Glutamatergic neuron (in vitro differentiated cells): ENCODE data around the gene PLD1. TPM values are rescaled to one million over a fixed set of nuclear protein-coding genes. Genes with fewer than 3 reads are reported as not detected.
"Not testable (repeated sequence)": the region's sequence is repeated elsewhere in the genome, so short reads cannot be mapped to it uniquely, and the experiment has no call there.

ENCODE experiments used
- DNase-seq: peaks from one replicate; pipeline ENCODE4 v3.0.0; 2022
- H3K27ac Mint-ChIP-seq: one replicate; pipeline ENCODE4 v1.8.0; 2020; ENCODE audit warnings: mild to moderate bottlenecking, mixed read lengths, inconsistent platforms; ENCODE audit not compliant: unreplicated experiment
- H3K27me3 Mint-ChIP-seq: one replicate; pipeline ENCODE4 v1.8.0; 2020; ENCODE audit warnings: mild to moderate bottlenecking, moderate library complexity, mixed read lengths, inconsistent platforms; ENCODE audit not compliant: unreplicated experiment
- H3K36me3 Mint-ChIP-seq: one replicate; pipeline ENCODE4 v1.8.0; 2020; ENCODE audit warnings: mild to moderate bottlenecking, mixed read lengths, inconsistent platforms; ENCODE audit not compliant: unreplicated experiment
- H3K4me1 Mint-ChIP-seq: one replicate; pipeline ENCODE4 v1.8.0; 2020; ENCODE audit warnings: mild to moderate bottlenecking, low read depth, mixed read lengths, inconsistent platforms; ENCODE audit not compliant: unreplicated experiment
- H3K4me3 Mint-ChIP-seq: one replicate; pipeline ENCODE4 v1.8.0; 2020; ENCODE audit warnings: mild to moderate bottlenecking, mixed read lengths, inconsistent platforms; ENCODE audit not compliant: unreplicated experiment
- H3K9me3 Mint-ChIP-seq: one replicate; pipeline ENCODE4 v1.8.0; 2020; ENCODE audit warnings: mild to moderate bottlenecking, moderate library complexity, mixed read lengths, inconsistent platforms; ENCODE audit not compliant: unreplicated experiment
- total RNA-seq: library from RNA; stranded (reverse); fragmentation: NEBNext Ultra II Directional; extraction: Animal tissue kit (Norgen Biotek cat#: 25700); gene quantifications from one replicate; pipeline ENCODE4 v1.2.1, GENCODE V29; 2021; ENCODE audit not compliant: unreplicated experiment
- TF ChIP-seq, protein P1 (sequence below): fragments of 200-600 bp; sonication (generic); IDR thresholded peaks from one replicate; pipeline ENCODE4 v1.5.0; 2021; ENCODE audit not compliant: partially characterized antibody, unreplicated experiment

The PLD1 gene
- total RNA-seq, 1 donor from 2014 or later, result 0.61 TPM

DNA sequence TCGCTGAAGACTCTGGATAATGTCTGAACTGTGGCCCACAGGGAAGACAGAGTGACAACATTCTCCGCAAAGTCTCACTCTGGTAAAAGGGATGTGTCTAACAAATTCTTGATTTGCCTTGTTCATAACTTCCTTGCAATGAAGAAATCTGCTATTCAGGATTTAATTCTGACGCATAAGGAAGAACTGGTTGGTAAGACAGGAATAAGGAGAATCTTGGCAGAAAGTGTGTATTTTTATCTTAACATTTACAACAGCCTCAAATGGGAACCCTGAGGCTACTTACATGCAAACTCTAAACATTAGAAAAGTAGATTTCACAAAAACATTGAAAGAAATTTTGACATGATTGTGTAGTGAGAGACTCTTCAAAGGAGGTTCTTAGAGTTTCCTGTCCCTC is 10.8 kb upstream of the PLD1 start:
- H3K9me3 Mint-ChIP-seq, result peaks cover 2% of the 10 kb centered on the region
- TF ChIP-seq, protein P1, sequence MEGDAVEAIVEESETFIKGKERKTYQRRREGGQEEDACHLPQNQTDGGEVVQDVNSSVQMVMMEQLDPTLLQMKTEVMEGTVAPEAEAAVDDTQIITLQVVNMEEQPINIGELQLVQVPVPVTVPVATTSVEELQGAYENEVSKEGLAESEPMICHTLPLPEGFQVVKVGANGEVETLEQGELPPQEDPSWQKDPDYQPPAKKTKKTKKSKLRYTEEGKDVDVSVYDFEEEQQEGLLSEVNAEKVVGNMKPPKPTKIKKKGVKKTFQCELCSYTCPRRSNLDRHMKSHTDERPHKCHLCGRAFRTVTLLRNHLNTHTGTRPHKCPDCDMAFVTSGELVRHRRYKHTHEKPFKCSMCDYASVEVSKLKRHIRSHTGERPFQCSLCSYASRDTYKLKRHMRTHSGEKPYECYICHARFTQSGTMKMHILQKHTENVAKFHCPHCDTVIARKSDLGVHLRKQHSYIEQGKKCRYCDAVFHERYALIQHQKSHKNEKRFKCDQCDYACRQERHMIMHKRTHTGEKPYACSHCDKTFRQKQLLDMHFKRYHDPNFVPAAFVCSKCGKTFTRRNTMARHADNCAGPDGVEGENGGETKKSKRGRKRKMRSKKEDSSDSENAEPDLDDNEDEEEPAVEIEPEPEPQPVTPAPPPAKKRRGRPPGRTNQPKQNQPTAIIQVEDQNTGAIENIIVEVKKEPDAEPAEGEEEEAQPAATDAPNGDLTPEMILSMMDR, result no peak
- H3K27ac Mint-ChIP-seq, result no peak overlapping the region
- H3K4me3 Mint-ChIP-seq, result no peak overlapping the region
- DNase-seq, result no peak
- no peaks in the 10 kb centered on the region for H3K27me3 Mint-ChIP-seq
- H3K36me3 Mint-ChIP-seq, result no peaks in the 10 kb centered on the region
- H3K4me1 Mint-ChIP-seq, result peaks cover 6% of the 10 kb centered on the region

GRCh38 chr3:171817074-171817800 is 7.0 kb upstream of the PLD1 start:
- H3K36me3 Mint-ChIP-seq, result no peaks in the 10 kb centered on the region
- no peaks in the 10 kb centered on the region for H3K4me1 Mint-ChIP-seq
- H3K4me3 Mint-ChIP-seq, result no peak overlapping the region
- DNase-seq, result no peak
- no peak overlapping the region for H3K27ac Mint-ChIP-seq
- TF ChIP-seq, protein P1, result no peak
- H3K9me3 Mint-ChIP-seq, result peaks cover 2% of the 10 kb centered on the region
- no peaks in the 10 kb centered on the region for H3K27me3 Mint-ChIP-seq

GRCh38 chr3:171815973-171816595 is 5.8 kb upstream of the PLD1 start:
- no peaks in the 10 kb centered on the region for H3K9me3 Mint-ChIP-seq
- no peak overlapping the region for H3K27ac Mint-ChIP-seq
- DNase-seq, result no peak
- H3K4me3 Mint-ChIP-seq, result no peak overlapping the region
- H3K27me3 Mint-ChIP-seq, result no peaks in the 10 kb centered on the region
- H3K4me1 Mint-ChIP-seq, result no peaks in the 10 kb centered on the region
- TF ChIP-seq, protein P1, result no peak
- no peaks in the 10 kb centered on the region for H3K36me3 Mint-ChIP-seq

DNA sequence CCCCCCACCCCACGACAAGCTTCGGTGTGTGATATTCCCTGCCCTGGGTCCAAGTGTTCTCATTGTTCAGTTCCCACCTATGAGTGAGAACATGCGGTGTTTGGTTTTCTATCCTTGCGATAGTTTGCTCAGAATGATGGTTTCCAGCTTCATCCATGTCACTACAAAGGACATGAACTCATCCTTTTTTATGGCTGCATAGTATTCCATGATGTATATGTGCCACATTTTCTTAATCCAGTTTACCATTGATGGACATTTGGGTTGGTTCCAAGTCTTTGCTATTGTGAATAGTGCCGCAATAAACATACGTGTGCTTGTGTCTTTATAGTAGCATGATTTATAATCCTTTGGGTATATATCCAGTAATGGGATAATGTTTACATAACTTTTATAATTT is 4.4 kb upstream of the PLD1 start:
- not testable (repeated sequence) for H3K4me1 Mint-ChIP-seq, H3K27ac Mint-ChIP-seq, H3K36me3 Mint-ChIP-seq, DNase-seq, H3K27me3 Mint-ChIP-seq, H3K4me3 Mint-ChIP-seq, H3K9me3 Mint-ChIP-seq

GRCh38 chr3:171813897-171814460 is 3.7 kb upstream of the PLD1 start:
- DNase-seq, result no peak
- Mint-ChIP-seq H3K27ac (no peak overlapping the region), H3K9me3 (no peaks in the 10 kb centered on the region), H3K36me3 (peaks cover 5% of the 10 kb centered on the region), H3K27me3 (peaks cover 6% of the 10 kb centered on the region), H3K4me3 (no peak overlapping the region), H3K4me1 (peaks cover 2% of the 10 kb centered on the region)
- TF ChIP-seq, protein P1, result no peak
